CD1c-positive myeloid dendritic cell (primary cell): ENCODE data around the gene CPT1B.
A peak's percentile ranks its signal among the peaks of the same experiment; 100 is the strongest.

Experiments used
- DNase-seq: peaks from one replicate; pipeline ENCODE4 v3.0.0-alpha.2; 2016; ENCODE audit errors: extremely low spot score

CPT1B gene

DNA sequence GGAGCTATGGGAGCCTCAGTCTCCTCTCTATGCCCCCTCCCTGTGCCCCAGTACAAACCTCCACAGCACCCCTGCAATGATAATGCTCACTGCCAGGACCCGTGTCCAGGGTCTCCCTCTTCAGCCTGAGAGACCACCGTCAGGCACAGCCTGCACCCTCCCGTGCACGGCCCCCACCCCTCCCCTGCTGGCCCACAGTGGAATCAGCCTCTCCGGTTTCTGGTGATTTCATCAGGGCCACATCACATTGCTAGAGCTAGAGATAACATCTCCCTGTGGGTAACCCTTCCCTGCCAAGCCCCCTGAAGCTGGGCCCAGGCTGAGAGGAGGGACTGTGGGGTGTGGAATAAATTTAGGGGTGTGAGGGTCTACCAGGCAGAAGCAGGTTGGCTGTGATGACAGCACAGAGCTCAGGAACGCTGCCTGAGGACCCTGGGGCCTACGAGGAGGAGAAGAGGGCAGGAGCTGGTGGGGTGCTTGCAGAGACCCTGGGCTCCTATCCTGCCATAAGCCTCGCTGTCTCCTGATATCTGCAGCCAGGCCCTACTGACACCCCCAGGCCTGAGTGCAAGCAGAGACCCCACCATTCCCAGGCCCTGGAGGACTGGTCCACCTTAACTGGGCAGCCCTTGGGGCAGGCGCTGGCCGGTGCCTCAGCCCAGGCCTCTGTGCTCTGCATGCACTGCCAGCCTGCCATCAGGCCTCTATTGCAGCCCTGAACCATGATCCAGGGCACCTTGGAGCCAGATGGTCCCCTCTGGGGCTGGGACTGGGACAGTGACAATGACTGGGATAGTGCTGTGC lies 32.5 kb downstream of the CPT1B start, which contains the start of gene KLHDC7B:
TSS of gene KLHDC7B (plus strand) at position 378 of the 804 bp plus-strand sequence. CDS start at position 723, 345 bp downstream.
- DNase-seq: no peak

DNA sequence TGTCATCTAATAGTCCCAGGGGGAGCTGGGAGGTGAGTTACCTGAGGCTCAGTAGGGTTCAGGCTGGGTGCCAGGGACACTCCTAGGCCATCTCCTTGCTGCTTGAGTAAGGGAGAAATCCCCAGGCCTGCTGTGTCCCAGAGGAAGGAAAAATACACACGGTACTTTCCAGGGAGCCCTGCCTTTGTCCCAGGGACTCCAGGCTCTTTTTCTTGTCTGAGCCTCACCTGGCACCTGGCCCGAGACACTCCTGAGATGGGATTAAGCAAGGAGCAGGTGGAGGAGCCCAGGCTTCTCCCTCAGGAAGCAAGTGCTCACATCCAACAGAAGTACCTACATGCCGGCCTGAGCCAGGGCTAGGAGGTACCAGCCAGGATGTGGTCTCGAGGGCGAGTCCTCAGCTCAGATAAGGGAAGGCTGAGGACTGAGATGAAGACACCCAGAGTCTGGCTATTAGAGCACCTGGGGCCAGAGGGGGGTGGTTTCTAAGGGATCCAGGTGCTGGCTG lies 33.4 kb downstream of the CPT1B start:
- DNase-seq: no peak

DNA sequence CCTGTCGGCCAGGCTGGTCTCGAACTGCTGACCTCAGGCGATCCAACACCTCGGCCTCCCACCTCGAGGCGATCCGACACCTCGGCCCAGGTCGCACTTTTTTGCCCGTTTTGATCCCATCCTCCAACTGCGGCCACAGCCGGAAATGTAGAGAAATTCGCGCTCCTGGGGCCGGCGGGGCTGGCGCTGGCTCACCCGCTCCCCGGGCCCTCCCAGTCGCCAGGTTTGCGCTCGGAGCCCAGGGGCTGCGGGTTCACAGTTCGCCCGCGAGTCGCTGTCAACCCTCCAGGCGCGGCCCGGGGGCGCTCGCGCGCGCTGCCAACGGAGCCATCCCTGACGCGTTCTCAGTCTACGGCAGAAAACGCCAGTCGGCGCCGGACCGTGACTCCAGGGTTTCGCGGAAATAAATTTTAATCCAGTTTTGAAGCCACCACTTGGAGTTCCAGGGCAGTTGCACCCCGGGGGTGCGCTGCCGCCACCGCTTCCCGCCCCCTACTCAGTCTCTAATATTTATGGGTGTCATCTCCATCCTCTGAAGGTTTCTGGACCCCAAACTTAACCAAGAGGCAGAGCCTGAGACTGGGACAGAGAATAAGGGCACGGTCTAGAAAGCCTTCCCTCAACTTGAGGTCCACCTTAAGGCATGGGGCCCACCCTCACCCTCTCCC lies 34.0 kb downstream of the CPT1B start:
- peak; percentile 89 for DNase-seq

DNA sequence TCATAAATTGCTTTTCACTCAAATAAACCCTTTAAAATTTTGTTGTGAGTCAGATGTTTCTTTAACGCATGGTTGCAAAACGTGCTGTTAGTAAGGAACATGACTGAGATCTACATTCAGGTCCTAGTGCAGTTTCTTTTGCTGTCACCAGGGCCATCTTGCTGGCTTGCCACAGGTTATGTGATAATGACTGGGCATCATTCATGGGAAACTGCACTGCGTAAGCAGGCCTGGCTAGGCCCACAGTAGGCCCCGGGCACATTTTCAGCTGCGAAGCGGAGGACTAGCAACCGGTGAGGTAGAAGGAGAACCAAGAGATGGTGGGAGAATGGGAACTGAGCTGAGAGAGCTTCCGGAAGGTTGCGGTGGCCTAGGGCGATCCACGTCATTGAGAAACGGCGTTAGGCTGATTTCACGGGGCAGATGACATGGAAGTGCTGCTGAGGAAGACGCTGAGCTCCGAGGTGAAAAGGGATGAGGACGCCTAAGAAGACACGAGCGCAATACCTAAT lies 35.8 kb downstream of the CPT1B start:
- peak; percentile 97 for DNase-seq

DNA sequence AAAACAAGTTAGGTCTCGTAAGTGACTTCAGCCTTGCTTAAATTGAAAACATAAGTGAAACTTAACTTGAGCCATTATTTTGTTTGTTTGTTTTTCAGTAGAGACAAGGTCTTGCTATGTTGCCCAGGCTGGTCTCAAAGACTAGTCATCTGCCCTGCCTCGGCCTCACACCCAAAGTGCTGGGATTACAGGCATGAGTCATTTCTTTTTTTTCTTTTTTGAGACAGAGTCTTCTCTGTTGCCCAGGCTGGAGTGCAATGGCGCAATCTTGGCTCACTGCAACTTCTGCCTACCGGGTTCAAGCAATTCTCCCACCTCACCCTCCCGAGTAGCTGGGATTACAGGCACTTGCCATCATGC lies 36.6 kb downstream of the CPT1B start:
- peak; percentile 93 for DNase-seq

DNA sequence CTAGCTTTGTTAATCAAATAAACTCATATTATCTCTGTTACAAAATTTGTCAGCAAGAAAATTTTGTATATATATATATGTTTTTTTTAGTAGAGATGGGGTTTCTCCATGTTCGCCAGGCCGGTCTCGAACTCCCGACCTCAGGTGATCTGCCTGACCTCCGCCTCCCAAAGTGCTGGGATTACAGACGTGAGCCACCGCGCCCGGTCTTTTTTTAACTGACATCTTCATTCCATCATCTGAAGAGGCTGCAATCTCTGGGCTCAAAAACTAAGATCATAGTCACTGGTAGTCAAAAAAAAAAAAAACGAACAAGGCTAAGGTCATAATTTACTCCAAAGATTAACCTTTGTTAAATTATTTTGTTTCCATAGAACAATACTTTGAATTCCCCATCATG lies 37.8 kb downstream of the CPT1B start:
- no peak for DNase-seq

GRCh38 chr22:50537765-50538164 lies 40.5 kb downstream of the CPT1B start:
- peak; percentile 33 for DNase-seq

DNA sequence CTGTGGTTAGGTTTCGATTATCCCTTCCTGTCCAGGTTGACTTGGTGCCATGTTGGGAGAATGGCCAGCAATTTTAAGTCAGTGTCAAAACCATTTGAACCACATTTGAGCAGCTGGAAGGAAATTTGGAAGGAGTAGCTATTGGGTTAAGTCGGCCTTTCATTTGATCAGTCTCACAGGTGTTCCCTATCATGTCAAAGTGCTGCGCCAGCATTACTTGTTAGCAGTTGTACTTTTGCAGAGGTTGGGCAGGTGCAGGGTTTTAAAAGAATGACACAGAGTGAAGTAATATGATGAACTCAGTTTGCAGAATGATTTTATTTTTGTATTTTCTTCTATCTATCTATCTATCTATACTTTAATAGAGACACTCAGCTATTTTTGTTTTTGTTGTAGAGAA lies 42.0 kb downstream of the CPT1B start:
- no peak for DNase-seq

DNA sequence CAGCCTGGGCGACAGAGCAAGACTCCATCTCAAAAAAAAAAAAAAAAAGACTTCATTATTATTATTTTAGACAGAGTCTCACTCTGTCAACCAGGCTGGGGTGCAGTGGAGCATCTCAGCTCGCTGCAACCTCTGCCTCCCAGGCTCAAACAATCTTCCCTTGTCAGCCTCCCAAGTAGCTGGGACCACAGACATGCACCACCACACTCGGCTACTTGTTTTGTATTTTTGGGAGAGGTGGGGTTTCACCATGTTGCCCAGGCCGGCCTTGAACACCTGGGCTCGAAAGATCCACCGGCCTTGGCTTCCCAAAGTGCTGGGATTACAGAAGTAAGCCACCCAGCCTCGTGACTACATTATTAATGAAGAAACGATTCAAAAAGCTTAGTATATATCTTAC lies 43.1 kb downstream of the CPT1B start:
- peak; percentile 13 for DNase-seq

GRCh38 chr22:50533856-50534711 lies 44.1 kb downstream of the CPT1B start:
- DNase-seq: peak; percentile 80

- peak; percentile 33 for DNase-seq
Observed at GRCh38 chr22:50532824-50533796, 45.1 kb downstream of the CPT1B start.

GRCh38 chr22:50531962-50532674 lies 46.1 kb downstream of the CPT1B start:
- DNase-seq: peak; percentile 57

GRCh38 chr22:50531546-50531961 lies 46.7 kb downstream of the CPT1B start:
- DNase-seq: peak; percentile 88

- DNase-seq: peak; percentile 92
Observed at GRCh38 chr22:50530877-50531545, 47.2 kb downstream of the CPT1B start.

DNA sequence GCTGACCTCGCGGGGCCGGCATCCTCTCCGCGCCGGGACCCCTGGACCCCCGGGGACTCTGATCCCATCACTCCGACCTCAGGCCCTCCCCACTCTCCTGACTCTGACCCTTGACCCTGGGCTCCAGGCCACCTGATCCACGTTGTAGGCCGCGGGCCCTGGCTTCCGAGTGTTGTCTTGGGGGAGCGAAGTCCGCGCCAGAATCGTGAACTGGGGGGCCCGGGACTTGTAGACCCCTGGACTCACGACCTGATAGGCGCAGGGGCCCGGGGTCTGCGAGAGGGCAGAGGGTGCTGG lies 47.7 kb downstream of the CPT1B start:
- peak; percentile 55 for DNase-seq

DNA sequence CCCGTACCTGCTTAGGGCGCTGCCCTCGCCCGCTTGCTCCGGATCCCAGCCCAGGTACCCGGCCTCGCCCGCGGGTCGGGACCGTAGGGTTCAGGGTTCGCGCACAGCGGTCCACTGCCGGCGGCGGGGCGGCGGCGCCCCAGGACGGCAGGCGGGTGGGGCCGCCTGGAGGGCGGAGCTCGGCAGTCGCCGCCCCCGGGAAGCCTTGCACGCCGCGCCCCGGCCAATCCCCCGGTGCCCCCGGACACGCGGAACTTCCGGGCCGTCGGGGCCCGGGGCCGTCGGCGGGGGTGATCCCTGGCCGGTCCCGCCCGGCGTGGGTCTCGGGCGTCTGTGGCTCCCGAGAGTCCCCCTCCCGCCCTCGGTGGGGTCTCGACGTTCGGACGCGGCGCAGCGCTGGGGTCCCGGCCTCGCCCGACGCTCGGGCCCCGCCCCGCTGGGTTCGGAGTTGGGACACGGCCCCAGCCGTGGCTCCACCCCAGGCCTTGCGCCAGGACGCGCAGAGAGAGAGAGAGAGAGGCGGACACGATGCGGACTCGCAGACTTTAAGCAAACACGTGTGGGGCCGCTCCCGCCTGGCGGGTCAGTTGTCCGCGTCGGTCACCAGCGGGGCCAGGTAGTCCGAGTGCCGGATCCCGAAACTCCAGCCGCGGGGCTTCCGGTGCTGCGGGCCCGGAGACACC lies 48.2 kb downstream of the CPT1B start, which contains the start of gene TYMP:
TSS of gene TYMP (minus strand) at position 116 of the 683 bp plus-strand sequence. CDS start 303 bp downstream, outside the sequence.
- DNase-seq: peak; percentile 92

- peak; percentile 34 for DNase-seq
Observed at GRCh38 chr22:50529416-50529896, 48.8 kb downstream of the CPT1B start.

DNA sequence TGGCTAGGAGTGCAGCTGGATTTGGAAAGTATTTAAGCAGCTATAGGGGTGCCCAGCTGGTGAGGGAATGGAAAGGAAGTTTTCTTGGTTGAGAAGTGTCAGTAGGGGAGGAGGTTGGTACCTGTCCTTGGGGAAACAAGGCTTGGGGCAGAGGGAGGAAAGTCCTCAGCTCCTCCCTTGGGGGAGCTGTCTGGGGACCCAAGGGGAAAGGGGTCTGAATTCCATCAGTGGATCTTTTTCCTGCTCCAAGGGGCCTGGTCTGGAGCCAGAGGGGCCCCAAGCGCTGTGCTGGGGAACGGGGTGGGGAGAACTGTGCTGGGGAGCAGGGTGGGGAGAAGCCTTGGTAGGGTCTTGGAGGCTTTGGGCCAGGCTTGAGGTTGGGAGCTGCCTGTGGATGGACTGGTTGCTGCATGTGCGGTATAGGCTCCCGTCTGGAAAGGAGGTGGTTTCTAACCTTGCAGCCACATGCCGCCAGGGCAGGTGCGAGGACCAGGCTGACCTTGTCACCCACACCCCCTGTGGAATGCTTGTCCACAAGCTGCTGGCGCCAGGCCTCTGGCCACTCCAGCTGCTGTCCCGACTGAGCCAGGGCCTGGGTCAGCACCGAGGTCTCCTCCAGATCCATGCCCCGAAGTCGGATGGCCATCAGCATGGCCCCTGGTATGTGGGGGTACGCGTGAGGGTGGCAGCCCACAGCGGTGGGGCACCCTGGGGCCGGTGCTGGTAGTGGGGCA lies 49.4 kb downstream of the CPT1B start:
- no peak for DNase-seq
